Measurements from ENCODE around the gene NOXRED1. TPM values are rescaled to one million over a fixed set of nuclear protein-coding genes. Genes with fewer than 3 reads are reported as not detected.

The NOXRED1 gene
- polyA plus RNA-seq, 2 of the 4 experiments (the other 2 are of a cell fraction), result 0.18 to 0.34 TPM

DNA sequence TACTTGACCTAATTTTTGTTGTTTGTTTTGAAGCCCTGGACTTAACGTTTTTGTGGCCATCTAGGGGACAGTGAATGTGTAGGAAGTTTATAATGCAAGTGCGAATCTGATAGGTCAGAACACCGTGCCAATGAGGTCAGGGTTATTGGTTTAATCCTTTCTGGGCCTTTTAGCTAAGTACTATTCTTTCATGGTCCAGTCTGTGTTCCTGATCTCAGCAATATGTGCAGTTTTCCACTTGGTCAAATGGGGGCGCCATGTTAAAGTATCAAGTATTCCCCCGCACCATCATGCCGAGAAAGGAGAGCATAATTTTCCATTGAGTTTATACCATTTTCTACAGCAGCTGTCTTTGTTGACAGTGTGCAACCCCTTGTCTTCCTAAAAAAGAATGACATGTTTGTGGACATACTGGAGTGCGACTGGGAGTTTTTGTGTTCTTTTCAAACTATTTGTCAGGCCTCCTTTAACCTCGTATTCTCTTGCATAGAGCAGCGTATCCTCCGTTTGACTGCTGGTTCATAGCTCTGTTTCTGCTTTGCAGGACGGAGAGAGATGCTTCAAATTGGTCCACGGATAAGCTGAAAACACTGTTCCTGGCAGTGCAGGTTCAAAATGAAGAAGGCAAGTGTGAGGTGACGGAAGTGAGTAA, 35.9 kb upstream of the NOXRED1 start:
- ChIA-PET CTCF (interaction anchor here (0.5 to 3.2 kb wide), 33 partner anchors 9 to 1480 kb away, joined by 3 to 34 read pairs (median 4); partner anchors contain the start of gene POMT2), POLR2A (interaction anchor here (0.6 kb wide), 1 partner anchor 430 kb away, joined by 5 read pairs; no protein-coding TSS in a partner anchor)
- Histone ChIP-seq H3K4me2 (peak overlapping the region; percentile 92), H3K4me3 (peak overlapping the region; percentile 91), H3K27ac (peak overlapping the region; percentile 89 to 95), H3K4me1 (peaks cover 15% of the 10 kb centered on the region), H3K9me3 (no peaks in the 10 kb centered on the region)
- ATAC-seq (peak in 1 of 2 experiments; percentile 10; a peak in 1 of 6 replicates), DNase-seq (ENCODE audit: low read depth in 1 of 2, low spot score in 1 of 2) (peak; percentile 67 to 80), FAIRE-seq (no peak)
- TF ChIP-seq CTCF (IDR thresholded peaks at IDR 0.05) (peak; percentile 67), RAD21 (conservative IDR thresholded peaks at IDR 0.05 in 1 of 2, IDR thresholded peaks at IDR 0.05 in 1 of 2) (peak; percentile 44 to 55; a peak in 3 of 5 replicates), HMGXB4 (CRISPR knock-in tag; IDR thresholded peaks at IDR 0.05; ENCODE audit: borderline replicate concordance) (no peak), SMC3 (IDR thresholded peaks at IDR 0.05) (peak; percentile 31; the same call in 1 of the 3 replicates)
- 37% methylated on average over 13 of the region's 13 CpGs for WGBS (ENCODE audit: missing lambda C conversion rate)

- ChIA-PET POLR2A (interaction anchor here (0.5 to 0.6 kb wide), 2 partner anchors 39 to 430 kb away, joined by 3 to 5 read pairs; no protein-coding TSS in a partner anchor), CTCF (interaction anchor here (0.5 to 3.2 kb wide), 27 partner anchors 9 to 302 kb away, joined by 3 to 34 read pairs (median 4); partner anchors contain the start of gene POMT2)
- peaks cover 15% of the 10 kb centered on the region for H3K4me1 ChIP-seq
- ATAC-seq (peak; percentile 43 to 57), FAIRE-seq (no peak), DNase-seq (ENCODE audit: low read depth in 1 of 2, low spot score in 1 of 2) (peak; percentile 18 to 24)
- 0 out of 2 replicates have a peak, but pooled peaks have one; percentile 49 for TF ChIP-seq MYC (IDR thresholded peaks at IDR 0.05; ENCODE audit: borderline replicate concordance, low read length)
- no peak for TF ChIP-seq ZSCAN20 (CRISPR knock-in tag; IDR thresholded peaks at IDR 0.05)
- TF ChIP-seq USF2 (IDR thresholded peaks at IDR 0.05), result no peak
- TF ChIP-seq E2F6 (IDR thresholded peaks at IDR 0.05; ENCODE audit: borderline replicate concordance, low read depth), result peak; percentile 25; the same call in 1 of the 2 replicates
- peak; percentile 11 for TF ChIP-seq MAX (IDR thresholded peaks at IDR 0.05)
- no peak for TF ChIP-seq HOXA7 (CRISPR knock-in tag; IDR thresholded peaks at IDR 0.05)
- no peak for TF ChIP-seq KDM5A (IDR thresholded peaks at IDR 0.05)
- TF ChIP-seq HOXB5 (CRISPR knock-in tag; IDR thresholded peaks at IDR 0.05), result no peak
- WGBS (ENCODE audit: missing lambda C conversion rate), result 2% methylated on average over 24 of the region's 29 CpGs
- peak overlapping the region; percentile 89 to 95 for H3K27ac ChIP-seq
- peak overlapping the region; percentile 91 for H3K4me3 ChIP-seq
- peak overlapping the region; percentile 92 for H3K4me2 ChIP-seq
- no peaks in the 10 kb centered on the region for H3K9me3 ChIP-seq
Measured at GRCh38 chr14:77458249-77458950, 35.1 kb upstream of the NOXRED1 start.
